H1 (cell line): ENCODE measurements around the gene IFRD1. TPM values are rescaled to one million over a fixed set of nuclear protein-coding genes. Genes with fewer than 3 reads are reported as not detected.

Experiments used
- CTCF ChIA-PET: fragments of 300-600 bp; sonication (Branson Sonifier 250); formaldehyde crosslinking; loops from one replicate; lab custom pipeline; 2021; ENCODE audit not compliant: partially characterized antibody; lab: Charles Lee
- POLR2A ChIA-PET: fragments of 300-600 bp; sonication (Branson Sonifier 250); formaldehyde crosslinking; loops from one replicate; lab custom pipeline; 2021; ENCODE audit warnings: inconsistent platforms; ENCODE audit not compliant: partially characterized antibody; lab: Charles Lee
- DNase-seq, 2 experiments: peaks; one replicate each; pipeline versions ENCODE4 v3.0.0 to v3.0.0-alpha.2; 2010 to 2022; ENCODE audit warnings: low spot score in 2 of 2, low read depth in 1 of 2, mixed read lengths in 1 of 2
- FAIRE-seq: peaks from 2 replicates; lab custom pipeline; 2011; peaks lifted over from hg19 to GRCh38; lab: Jason Lieb, UNC
- H2AFZ ChIP-seq: 2 replicates; pipeline ENCODE4 v1.8.1; 2012; ENCODE audit warnings: low read length, inconsistent platforms
- H2AK5ac ChIP-seq: 2 replicates; pipeline ENCODE4 v1.6.1; 2013; ENCODE audit warnings: low read depth, low read length
- H2BK120ac ChIP-seq: replicated peaks from 2 replicates; pipeline ENCODE3; 2013; ENCODE audit warnings: low read depth, low read length, inconsistent platforms
- H2BK12ac ChIP-seq: 2 replicates; pipeline ENCODE4 v1.6.1; 2013; ENCODE audit warnings: low read depth, low read length
- H2BK15ac ChIP-seq: 2 replicates; pipeline ENCODE4 v1.6.1; 2013; ENCODE audit warnings: low read length
- H2BK20ac ChIP-seq: 2 replicates; pipeline ENCODE4 v1.6.1; 2013; ENCODE audit warnings: low read length
- H2BK5ac ChIP-seq: 2 replicates; pipeline ENCODE4 v1.6.1; 2013; ENCODE audit warnings: low read depth, low read length
- H3K14ac ChIP-seq: 2 replicates; pipeline ENCODE4 v1.6.1; 2013; ENCODE audit warnings: inconsistent platforms; ENCODE audit not compliant: insufficient read length
- H3K18ac ChIP-seq: 2 replicates; pipeline ENCODE4 v1.6.1; 2013; ENCODE audit warnings: low read length; ENCODE audit errors: extremely low read depth
- H3K23ac ChIP-seq: 2 replicates; pipeline ENCODE4 v1.6.1; 2013; ENCODE audit warnings: inconsistent platforms; ENCODE audit not compliant: insufficient read length
- H3K23me2 ChIP-seq: 2 replicates; pipeline ENCODE4 v1.6.1; 2013; ENCODE audit warnings: low read depth, low read length
- H3K27ac ChIP-seq: 2 replicates; pipeline ENCODE4 v1.6.1; 2011; ENCODE audit warnings: low read depth, low read length, inconsistent platforms
- H3K27me3 ChIP-seq, 4 experiments: replicated peaks in 1 of 4; 1 replicate in 1 of 4; 2 replicates in 3 of 4; pipeline versions ENCODE4 v1.6.1 to v1.8.1; 2011 to 2013; ENCODE audit warnings: low read length in 3 of 4, mild to moderate bottlenecking in 3 of 4, inconsistent platforms in 2 of 4, mixed read lengths in 2 of 4, moderate library complexity in 1 of 4; ENCODE audit not compliant: control insufficient read depth in 3 of 4, insufficient read depth in 3 of 4; ENCODE audit errors: extremely low read depth in 1 of 4
- H3K36me3 ChIP-seq, 4 experiments: 2 replicates each; pipeline versions ENCODE4 v1.6.1 to v1.8.1; 2011 to 2013; ENCODE audit warnings: mild to moderate bottlenecking in 4 of 4, low read length in 3 of 4, moderate library complexity in 2 of 4, control low read depth in 1 of 4, inconsistent platforms in 1 of 4; ENCODE audit not compliant: insufficient read depth in 4 of 4, control insufficient read depth in 2 of 4
- H3K4ac ChIP-seq: replicated peaks from 2 replicates; pipeline ENCODE3; 2013; ENCODE audit warnings: low read length, low read depth, mixed read lengths, inconsistent platforms; ENCODE audit not compliant: insufficient read length
- H3K4me1 ChIP-seq, 4 experiments: replicated peaks in 1 of 4; 1 replicate in 1 of 4; 2 replicates in 3 of 4; pipeline versions ENCODE4 v1.6.1 to v1.8.1; 2011 to 2013; ENCODE audit warnings: low read length in 3 of 4, inconsistent platforms in 2 of 4, mixed read lengths in 1 of 4; ENCODE audit not compliant: insufficient read depth in 4 of 4, control insufficient read depth in 3 of 4
- H3K4me2 ChIP-seq, 2 experiments: 2 replicates each; pipeline versions ENCODE4 v1.6.1 to v1.8.1; 2011 to 2013; ENCODE audit warnings: low read depth in 2 of 2, low read length in 2 of 2, control low read depth in 1 of 2, inconsistent platforms in 1 of 2, mild to moderate bottlenecking in 1 of 2; ENCODE audit not compliant: insufficient read depth in 1 of 2
- H3K4me3 ChIP-seq, 4 experiments: fragments of 200-600, 300-600 bp in 1 of 4; sonication (generic), shearing (Covaris generic), sonication (Bioruptor Twin) in 1 of 4; 2 replicates each; pipeline versions ENCODE4 v1.5.1 to v1.8.1; 2011 to 2016; ENCODE audit warnings: low read length in 4 of 4, low read depth in 3 of 4, control low read depth in 2 of 4, inconsistent platforms in 2 of 4, mild to moderate bottlenecking in 2 of 4, mixed read lengths in 1 of 4, moderate library complexity in 1 of 4; ENCODE audit not compliant: insufficient read depth in 2 of 4; ENCODE audit errors: extremely low read depth in 1 of 4
- H3K56ac ChIP-seq: replicated peaks from 2 replicates; pipeline ENCODE3; 2013; ENCODE audit warnings: low read depth, mild to moderate bottlenecking, mixed read lengths, low read length, inconsistent platforms; ENCODE audit not compliant: insufficient read length
- H3K79me1 ChIP-seq: 2 replicates; pipeline ENCODE4 v1.6.1; 2013; ENCODE audit warnings: low read depth, low read length, control low read depth
- H3K79me2 ChIP-seq, 2 experiments: 2 replicates each; pipeline versions ENCODE4 v1.6.1 to v1.8.1; 2012 to 2013; ENCODE audit warnings: low read length in 2 of 2, mild to moderate bottlenecking in 2 of 2, inconsistent platforms in 1 of 2; ENCODE audit not compliant: insufficient read depth in 2 of 2, control insufficient read depth in 1 of 2
- H3K9ac ChIP-seq, 4 experiments: replicated peaks in 1 of 4; 1 replicate in 1 of 4; 2 replicates in 3 of 4; pipeline versions ENCODE4 v1.6.1 to v1.8.1; 2011 to 2013; ENCODE audit warnings: low read depth in 3 of 4, low read length in 3 of 4, control low read depth in 2 of 4, mild to moderate bottlenecking in 2 of 4, moderate library complexity in 2 of 4, inconsistent platforms in 1 of 4; ENCODE audit errors: extremely low read depth in 1 of 4
- H3K9me3 ChIP-seq, 2 experiments: 2 replicates each; pipeline versions ENCODE4 v1.6.1 to v1.8.1; 2012 to 2013; ENCODE audit warnings: mild to moderate bottlenecking in 2 of 2, moderate library complexity in 2 of 2, control low read depth in 1 of 2, inconsistent platforms in 1 of 2, low read depth in 1 of 2, low read length in 1 of 2, mixed read lengths in 1 of 2; ENCODE audit not compliant: insufficient read depth in 2 of 2
- H4K20me1 ChIP-seq, 2 experiments: replicated peaks in 1 of 2; 2 replicates each; pipeline versions ENCODE3 to v1.8.1; 2011 to 2013; ENCODE audit warnings: inconsistent platforms in 2 of 2, low read length in 2 of 2, mild to moderate bottlenecking in 1 of 2; ENCODE audit not compliant: insufficient read depth in 2 of 2, control insufficient read depth in 1 of 2
- H4K5ac ChIP-seq: 2 replicates; pipeline ENCODE4 v1.6.1; 2013; ENCODE audit warnings: low read length, low read depth, mixed read lengths, inconsistent platforms; ENCODE audit not compliant: insufficient read length
- H4K8ac ChIP-seq: 2 replicates; pipeline ENCODE4 v1.8.0; 2013; ENCODE audit warnings: mild to moderate bottlenecking, moderate library complexity, low read length, inconsistent platforms; ENCODE audit not compliant: insufficient read depth; ENCODE audit errors: extremely low read depth
- H4K91ac ChIP-seq: replicated peaks from 2 replicates; pipeline ENCODE3; 2013; ENCODE audit warnings: low read length, mixed read lengths, inconsistent platforms; ENCODE audit not compliant: insufficient read length
- BACH1 ChIP-seq: IDR thresholded peaks from 2 replicates; pipeline ENCODE4 v1.6.1; 2012; ENCODE audit warnings: low read length, improper control_type of control experiment
- CBX5 ChIP-seq: fragments of 300-800, 300-1000 bp; sonication (generic); IDR thresholded peaks from 2 replicates; pipeline ENCODE4 v1.7.1; 2016; ENCODE audit warnings: antibody characterized with exemption, low read length, low read depth
- CTCF ChIP-seq, 3 experiments: IDR thresholded peaks; 1 replicate in 2 of 3; 2 replicates in 1 of 3; pipeline versions ENCODE4 v1.5.1 to v1.6.1; 2011; ENCODE audit warnings: low read length in 3 of 3, mild to moderate bottlenecking in 3 of 3, inconsistent platforms in 2 of 3, low read depth in 1 of 3, moderate library complexity in 1 of 3; ENCODE audit not compliant: insufficient read depth in 1 of 3; ENCODE audit errors: control extremely low read depth in 1 of 3
- MAFK ChIP-seq: IDR thresholded peaks from 2 replicates; pipeline ENCODE4 v1.6.1; 2012; ENCODE audit warnings: low read depth, mild to moderate bottlenecking, improper control_type of control experiment, low read length
- MAX ChIP-seq: IDR thresholded peaks from 2 replicates; pipeline ENCODE4 v1.6.1; 2012; ENCODE audit warnings: inconsistent platforms
- WGBS, 2 experiments: shearing (Covaris generic) in 1 of 2; methylation state at CpG; one replicate each; pipeline versions ENCODE4 v1.1.6 to v1.1.7; 2013 to 2015; ENCODE audit warnings: low lambda C conversion rate in 2 of 2, mixed read lengths in 2 of 2, inconsistent platforms in 1 of 2, low coverage in 1 of 2, missing lambda C conversion rate in 1 of 2; ENCODE audit not compliant: insufficient replicate concordance in 2 of 2, insufficient coverage in 1 of 2, insufficient read length in 1 of 2; ENCODE audit errors: extremely low coverage in 1 of 2, missing lambda C conversion rate in 1 of 2; 5-methylcytosine and 5-hydroxymethylcytosine counted together
- polyA plus RNA-seq, 7 experiments: library from polyadenylated mRNA; depleted of rRNA in 3 of 7; stranded (reverse) in 5 of 7; unstranded in 2 of 7; fragments of >200 nt in 5 of 7; fragments of 200-250 nt in 2 of 7; gene quantifications; 1 replicate in 5 of 7; 2 replicates in 1 of 7; 4 replicates in 1 of 7; pipeline versions ENCODE4 v1.2.1 to v1.2.3, GENCODE V29; 2011 to 2013; ENCODE audit warnings: missing spikeins in 2 of 7, mixed read lengths in 2 of 7
- total RNA-seq: library from RNA; stranded (reverse); fragmentation: NEBNext Ultra II Directional; extraction: Animal tissue kit (Norgen Biotek cat#: 25700); gene quantifications from 2 replicates; pipeline ENCODE4 v1.2.1, GENCODE V29; 2021

Gene IFRD1
- total and polyA plus RNA-seq, 2 of the 8 experiments (the other 6 are each of a cell fraction or from before 2014, with no cell fraction given), result 23.0 to 50.4 TPM

GRCh38 chr7:112421666-112422486 is 28.4 kb upstream of the IFRD1 start:
- no peaks in the 10 kb centered on the region for H3K79me1 ChIP-seq
- POLR2A ChIA-PET, result interaction anchor here (0.8 to 5.7 kb wide), 5 partner anchors 8 to 495 kb away, joined by 3 to 57 read pairs (median 3); partner anchors contain the start of gene IFRD1
- H3K14ac ChIP-seq, result no peak overlapping the region
- no peaks in the 10 kb centered on the region for H4K20me1 ChIP-seq
- H3K4me2 ChIP-seq, result peak overlapping the region in 1 of 2 experiments; percentile 2; a peak in 1 of 4 replicates
- H2BK15ac ChIP-seq, result no peak overlapping the region
- H4K91ac ChIP-seq, result peak overlapping the region; percentile 4
- H2BK5ac ChIP-seq, result peak overlapping the region; percentile 41; the same call in 1 of the 2 replicates
- peak overlapping the region; percentile 49; the same call in 1 of the 2 replicates for H2BK20ac ChIP-seq
- H3K4me3 ChIP-seq, result no peak overlapping the region
- WGBS, 2 experiments, result 71% methylated on average over 9 of the region's 9 CpGs; no CpG with 5 or more reads in 1 of the 2 experiments
- H2AFZ ChIP-seq, result peak overlapping the region; percentile 36; the same call in 1 of the 2 replicates
- no peak overlapping the region for H3K4ac ChIP-seq
- H3K27me3 ChIP-seq, result no peaks in the 10 kb centered on the region
- H3K4me1 ChIP-seq, result peaks cover 1 to 22% (median 10%) of the 10 kb centered on the region in 4 experiments; a peak in 6 of 7 replicates
- H4K8ac ChIP-seq, result no peak overlapping the region
- no peak overlapping the region for H3K27ac ChIP-seq
- H3K9me3 ChIP-seq, result 0 out of 4 replicates have a peak, but pooled peaks cover 0 to 2% of the 10 kb centered on the region in 2 experiments
- no peaks in the 10 kb centered on the region for H3K36me3 ChIP-seq
- no peaks in the 10 kb centered on the region for H3K23me2 ChIP-seq
- H2BK12ac ChIP-seq, result peak overlapping the region; percentile 65; the same call in 1 of the 2 replicates
- no peak overlapping the region for H3K9ac ChIP-seq
- no peak overlapping the region for H3K56ac ChIP-seq
- DNase-seq (no peak), FAIRE-seq (no peak)
- no peak overlapping the region for H2AK5ac ChIP-seq
- H4K5ac ChIP-seq, result no peak overlapping the region
- H2BK120ac ChIP-seq, result no peak overlapping the region
- H3K23ac ChIP-seq, result no peak overlapping the region
- H3K79me2 ChIP-seq, result no peaks in the 10 kb centered on the region
- CTCF ChIA-PET, result interaction anchor here (0.5 to 1.9 kb wide), 14 partner anchors 10 to 681 kb away, joined by 3 to 5 read pairs (median 3); no protein-coding TSS in a partner anchor
- TF ChIP-seq CTCF (IDR thresholded peaks at IDR 0.05; ENCODE audit: control extremely low read depth in 1 of 3, insufficient read depth in 1 of 3, low read depth in 1 of 3, low read length in 3 of 3), result no peak
- TF ChIP-seq BACH1, result peak; percentile 72; the same call in 1 of the 2 replicates
- TF ChIP-seq MAFK, result peak; percentile 20; the same call in 1 of the 2 replicates
- TF ChIP-seq MAX, result no peak
- TF ChIP-seq CBX5, result no peak
- peak overlapping the region; percentile 25; the same call in 1 of the 2 replicates for H3K18ac ChIP-seq
